ENCODE results near the gene POU2F2. TPM values are rescaled to one million over a fixed set of nuclear protein-coding genes. Genes with fewer than 3 reads are reported as not detected.

POU2F2 gene
- total and polyA plus RNA-seq, 10 donors: 22.3 to 67.4 (median 40.0) TPM

DNA sequence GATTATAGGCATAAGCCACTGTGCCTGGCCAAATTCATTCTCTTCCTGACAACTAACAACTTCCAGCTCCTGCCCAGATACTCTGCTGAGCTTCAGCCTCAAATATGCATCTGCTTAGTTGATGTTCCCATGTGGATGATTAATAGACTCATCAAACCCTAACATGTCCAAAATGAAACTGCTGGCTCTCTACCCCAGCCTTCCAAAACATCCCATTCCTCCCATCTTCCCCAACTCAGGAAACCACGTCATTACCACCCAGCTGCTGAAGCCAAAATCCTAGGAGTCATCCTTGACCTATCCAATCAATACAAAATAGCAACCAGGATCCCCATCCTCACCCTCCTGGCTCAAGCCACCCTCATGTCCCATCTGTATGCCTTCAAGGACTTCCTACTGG lies 20.9 kb downstream of the POU2F2 start:
- H3K36me3 ChIP-seq: peaks cover 0 to 66% (median 3%) of the 10 kb centered on the region in 6 donors
- H3K4me3 ChIP-seq: no peak overlapping the region
- H3K9me3 ChIP-seq: no peaks in the 10 kb centered on the region
- peaks cover 10 to 84% (median 54%) of the 10 kb centered on the region in 6 donors for H3K4me1 ChIP-seq
- H3K27me3 ChIP-seq (replicated peaks in 1 of 7): no peaks in the 10 kb centered on the region
- peak overlapping the region in 3 of 8 donors; percentile 8 to 92 (median 76) for H3K27ac ChIP-seq
- no peak for TF ChIP-seq CTCF (IDR thresholded peaks at IDR 0.05 in 8 of 11, conservative IDR thresholded peaks at IDR 0.05 in 3 of 11)
- TF ChIP-seq POLR2AphosphoS5 (IDR thresholded peaks at IDR 0.05): no peak
- TF ChIP-seq POLR2A (IDR thresholded peaks at IDR 0.05): no peak
- DNase-seq: no peak
- intact Hi-C loops (cut with DNase I; ENCODE audit: low total_unique reads): no loop called here
- WGBS, 5 donors: 67 to 79% (median 76%) methylated on average over 1 of the region's 1 CpG

DNA sequence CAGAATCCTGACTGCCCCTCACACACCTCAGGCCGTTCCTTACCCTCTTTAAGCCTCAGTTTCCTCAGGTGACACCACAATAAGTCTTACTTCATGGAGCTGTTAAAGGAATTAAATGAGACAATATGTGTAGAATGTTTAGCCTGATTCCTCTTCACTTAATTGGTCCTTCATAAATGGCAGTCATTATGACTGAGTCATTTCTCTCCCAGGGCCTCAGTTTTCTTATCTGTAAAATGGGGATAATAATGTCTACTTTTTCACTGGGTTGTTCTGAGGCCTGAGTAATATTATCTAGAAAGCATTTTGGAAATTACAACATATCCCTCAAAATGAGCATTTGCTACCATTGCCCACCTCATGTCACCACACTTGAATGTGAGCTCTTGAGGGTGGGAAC lies 21.6 kb downstream of the POU2F2 start:
- intact Hi-C loops (cut with DNase I; ENCODE audit: low total_unique reads): no loop called here
- Histone ChIP-seq H3K27ac (peak overlapping the region in 1 of 8 donors; percentile 92), H3K9me3 (no peaks in the 10 kb centered on the region), H3K4me3 (no peak overlapping the region), H3K4me1 (peaks cover 10 to 77% (median 46%) of the 10 kb centered on the region in 6 donors), H3K36me3 (peaks cover 0 to 58% (median 0%) of the 10 kb centered on the region in 6 donors), H3K27me3 (replicated peaks in 1 of 7) (no peaks in the 10 kb centered on the region)
- TF ChIP-seq CTCF (IDR thresholded peaks at IDR 0.05 in 8 of 11, conservative IDR thresholded peaks at IDR 0.05 in 3 of 11): no peak
- WGBS, 5 donors: 79 to 100% (median 86%) methylated on average over 1 of the region's 1 CpG
- DNase-seq: no peak

GRCh38 chr19:42109896-42110295 lies 22.4 kb downstream of the POU2F2 start:
- H3K27ac ChIP-seq: peak overlapping the region in 3 of 8 donors; percentile 23 to 69 (median 29)
- peaks cover 0 to 52% (median 0%) of the 10 kb centered on the region in 6 donors for H3K36me3 ChIP-seq
- H3K9me3 ChIP-seq: no peaks in the 10 kb centered on the region
- no peak overlapping the region for H3K4me3 ChIP-seq
- H3K4me1 ChIP-seq: peaks cover 10 to 69% (median 39%) of the 10 kb centered on the region in 6 donors
- TF ChIP-seq CTCF (IDR thresholded peaks at IDR 0.05 in 8 of 11, conservative IDR thresholded peaks at IDR 0.05 in 3 of 11) (no peak), POLR2AphosphoS5 (IDR thresholded peaks at IDR 0.05) (no peak), POLR2A (IDR thresholded peaks at IDR 0.05) (no peak)
- no peak for DNase-seq
- H3K27me3 ChIP-seq (replicated peaks in 1 of 7): no peaks in the 10 kb centered on the region
- intact Hi-C loops (cut with DNase I; ENCODE audit: low total_unique reads): no loop called here
- WGBS, 5 donors: 82 to 89% (median 84%) methylated on average over 3 of the region's 3 CpGs

DNA sequence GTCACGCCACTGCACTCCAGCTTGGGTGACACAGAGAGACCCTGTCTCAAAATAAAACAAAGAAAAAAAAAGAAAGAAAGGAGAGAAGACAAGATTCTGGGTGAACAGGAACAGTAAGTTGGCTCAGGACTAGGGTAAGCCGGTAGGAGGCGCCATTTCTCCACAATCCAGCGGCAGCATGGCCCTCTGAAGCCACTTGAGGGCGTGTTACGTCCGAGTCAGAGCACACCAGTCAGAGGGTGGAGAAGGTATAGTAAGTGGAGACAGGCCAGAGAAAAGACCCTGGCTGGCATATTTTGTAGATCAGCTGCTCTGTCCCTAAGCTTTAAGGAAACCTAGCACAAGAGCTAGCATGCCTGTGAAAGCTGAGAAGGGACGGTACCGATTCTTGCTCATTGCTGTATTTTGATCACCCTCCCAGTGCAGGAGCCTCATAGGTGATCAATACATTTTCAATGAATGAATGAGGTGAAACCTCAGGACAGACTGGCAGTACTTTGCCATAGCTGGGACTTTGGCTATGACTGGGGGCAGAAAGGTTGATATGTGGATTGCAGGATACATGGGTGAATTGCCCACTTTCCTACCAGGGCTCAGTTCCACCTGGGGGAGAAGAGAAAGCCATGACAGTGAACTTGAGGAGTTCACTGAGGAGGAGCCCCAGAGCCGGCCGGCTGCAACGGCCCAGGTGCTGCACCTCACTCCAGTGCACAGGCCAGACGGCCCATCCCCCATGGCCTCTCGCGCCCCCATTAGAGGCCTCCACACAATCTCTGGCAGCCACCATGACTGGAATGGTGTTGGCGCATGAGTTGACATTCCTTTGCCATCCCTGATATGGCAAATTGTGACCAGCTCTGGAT lies 23.5 kb downstream of the POU2F2 start:
- Histone ChIP-seq H3K27me3 (replicated peaks in 1 of 7) (no peaks in the 10 kb centered on the region), H3K36me3 (peaks cover 0 to 53% (median 0%) of the 10 kb centered on the region in 6 donors), H3K9me3 (no peaks in the 10 kb centered on the region), H3K27ac (peak overlapping the region in 4 of 8 donors; percentile 15 to 69 (median 24)), H3K4me1 (peaks cover 9 to 58% (median 28%) of the 10 kb centered on the region in 6 donors), H3K4me3 (peak overlapping the region in 1 of 8 donors; percentile 11)
- 23 to 39% (median 33%) methylated on average over 10 to 16 of the region's 16 CpGs for WGBS, 5 donors
- peak; percentile 94 for DNase-seq
- intact Hi-C loops (cut with DNase I; ENCODE audit: low total_unique reads): no loop called here
- TF ChIP-seq POLR2AphosphoS5 (IDR thresholded peaks at IDR 0.05) (peak; percentile 51 to 88 (median 64)), CTCF (IDR thresholded peaks at IDR 0.05 in 8 of 11, conservative IDR thresholded peaks at IDR 0.05 in 3 of 11) (peak; percentile 91 to 100 (median 98)), POLR2A (IDR thresholded peaks at IDR 0.05) (no peak)
